Inferior parietal cortex (tissue), 1 donor: Measurements from ENCODE around the gene SH3BP5L.
"Not testable (repeated sequence)": the region's sequence is repeated elsewhere in the genome, so short reads cannot be mapped to it uniquely, and the experiment has no call there.

Experiments
- DNase-seq: peaks from one replicate; pipeline ENCODE4 v3.0.0-alpha.2; 2016; ENCODE audit errors: extremely low spot score

Gene SH3BP5L

GRCh38 chr1:248850536-248851251 is 25.0 kb upstream of the SH3BP5L start:
- no peak for DNase-seq

- DNase-seq: no peak
Observed at GRCh38 chr1:248850124-248850523, 24.4 kb upstream of the SH3BP5L start.

- no peak for DNase-seq
Observed at GRCh38 chr1:248849637-248850036, 23.9 kb upstream of the SH3BP5L start.

- no peak for DNase-seq
Observed at GRCh38 chr1:248849152-248849551, 23.4 kb upstream of the SH3BP5L start.

- DNase-seq: no peak
Observed at GRCh38 chr1:248848602-248849001, 22.9 kb upstream of the SH3BP5L start.

GRCh38 chr1:248847956-248848561 is 22.3 kb upstream of the SH3BP5L start:
- DNase-seq: no peak

GRCh38 chr1:248847181-248847955 is 21.7 kb upstream of the SH3BP5L start:
- no peak for DNase-seq

- no peak for DNase-seq
Observed at GRCh38 chr1:248844526-248844925, 18.8 kb upstream of the SH3BP5L start.

- DNase-seq: no peak
Observed at GRCh38 chr1:248843687-248844086, 18.0 kb upstream of the SH3BP5L start.

- no peak for DNase-seq
Observed at GRCh38 chr1:248842781-248843331, 17.1 kb upstream of the SH3BP5L start.

GRCh38 chr1:248841702-248842395 is 16.1 kb upstream of the SH3BP5L start:
- no peak for DNase-seq

GRCh38 chr1:248840946-248841345 is 15.2 kb upstream of the SH3BP5L start:
- DNase-seq: no peak

GRCh38 chr1:248839168-248839555 is 13.4 kb upstream of the SH3BP5L start:
- no peak for DNase-seq

- DNase-seq: peak; percentile 90
Observed at GRCh38 chr1:248838357-248839167, 12.8 kb upstream of the SH3BP5L start.

GRCh38 chr1:248837781-248838356 is 12.2 kb upstream of the SH3BP5L start, which contains the start of gene ZNF672:
Gene ZNF672, plus strand, starts transcription at chr1:248838224. Its CDS starts 9,051 bp downstream, at chr1:248847275.
- DNase-seq: peak; percentile 97

- no peak for DNase-seq
Observed at GRCh38 chr1:248837045-248837780, 11.5 kb upstream of the SH3BP5L start.

- DNase-seq: no peak
Observed at GRCh38 chr1:248834343-248834940, 8.7 kb upstream of the SH3BP5L start.

GRCh38 chr1:248831842-248832241 is 6.1 kb upstream of the SH3BP5L start:
- no peak for DNase-seq

GRCh38 chr1:248830718-248831017 is 5.0 kb upstream of the SH3BP5L start:
- not testable (repeated sequence) for DNase-seq

- no peak for DNase-seq
Observed at GRCh38 chr1:248828845-248829244, 3.1 kb upstream of the SH3BP5L start.
